ENCODE results near the gene GATAD2B.

- TF ChIP-seq EZH2 (IDR thresholded peaks at IDR 0.05) (no peak), FOXP2 (optimal IDR thresholded peaks at IDR 0.05; ENCODE audit: control extremely low read depth, extremely low read length, insufficient read depth) (no peak), POLR2AphosphoS5 (IDR thresholded peaks at IDR 0.05; ENCODE audit: borderline replicate concordance, low read depth, low read length) (no peak)
Observed at GRCh38 chr1:153903841-153904455, 18.8 kb downstream of the GATAD2B start.
